A549 (cell line): ENCODE data around the gene S100A7A. TPM values are rescaled to one million over a fixed set of nuclear protein-coding genes. Genes with fewer than 3 reads are reported as not detected.
A peak's percentile ranks its signal among the peaks of the same experiment; 100 is the strongest.

Experiments
- ATAC-seq, 2 experiments: fragments of 200-7000 bp in 1 of 2; fragments of >200 bp in 1 of 2; cut with Nextera tagmentation in 1 of 2; cut with Tn5 transposase in 1 of 2; 3 replicates each; pipeline versions ENCODE4 v1.8.0 to v1.9.1; 2018 to 2020; ENCODE audit warnings: mild to moderate bottlenecking in 1 of 2, moderate library complexity in 1 of 2
- CTCF ChIA-PET: fragments of 300-600 bp; sonication (Branson Sonifier 250); formaldehyde crosslinking; extraction: SDS; loops from one replicate; lab custom pipeline; 2021; ENCODE audit warnings: antibody characterized with exemption, inconsistent platforms; lab: Yijun Ruan, JAX
- POLR2A ChIA-PET: fragments of 350-600 bp; formaldehyde crosslinking; extraction: SDS; loops from one replicate; lab custom pipeline; 2021; ENCODE audit warnings: antibody characterized with exemption, inconsistent platforms; lab: Yijun Ruan, JAX
- DNase-seq, 2 experiments: peaks; one replicate each; pipeline versions ENCODE4 v3.0.0 to v3.0.0-alpha.2; 2011 to 2016; ENCODE audit warnings: low read depth in 1 of 2, low spot score in 1 of 2
- FAIRE-seq: peaks from 2 replicates; lab custom pipeline; 2011; peaks lifted over from hg19 to GRCh38; lab: Jason Lieb, UNC
- H3K27ac ChIP-seq, 2 experiments: fragments of >200 bp; sonication (Bioruptor Twin); formaldehyde crosslinking; 3 replicates each; pipeline ENCODE4 v1.5.1; 2016 to 2017
- H3K4me1 ChIP-seq: fragments of >200 bp; sonication (Bioruptor Twin); formaldehyde crosslinking; 3 replicates; pipeline ENCODE4 v1.6.1; 2016
- H3K4me2 ChIP-seq: fragments of >200 bp; sonication (Bioruptor Twin); formaldehyde crosslinking; 3 replicates; pipeline ENCODE4 v1.6.1; 2016
- H3K4me3 ChIP-seq: fragments of >200 bp; sonication (Bioruptor Twin); formaldehyde crosslinking; 3 replicates; pipeline ENCODE4 v1.5.1; 2016
- H3K9me3 ChIP-seq: fragments of >200 bp; sonication (Bioruptor Twin); formaldehyde crosslinking; 3 replicates; pipeline ENCODE4 v1.6.1; 2016
- CBX2 ChIP-seq: fragments of 200-600 bp; sonication (generic); IDR thresholded peaks from 2 replicates; pipeline ENCODE4 v1.6.1; 2016; ENCODE audit warnings: low read depth, mild to moderate bottlenecking, borderline replicate concordance
- CTCF ChIP-seq: fragments of >200 bp; sonication (Bioruptor Twin); formaldehyde crosslinking; IDR thresholded peaks from 3 replicates; pipeline ENCODE4 v1.5.1; 2016
- ELK1 ChIP-seq: fragments of 150-350 bp; IDR thresholded peaks from 2 replicates; pipeline ENCODE4 v1.6.1; 2014; ENCODE audit warnings: low read depth, mild to moderate bottlenecking, low read length
- ESRRA ChIP-seq: fragments of 150-350 bp; IDR thresholded peaks from 2 replicates; pipeline ENCODE4 v1.6.1; 2014; ENCODE audit warnings: mild to moderate bottlenecking, low read length, borderline replicate concordance
- FOSB ChIP-seq: fragments of 250-450 bp; sonication (Bioruptor Pico); IDR thresholded peaks from 2 replicates; pipeline ENCODE4 v1.5.0; 2020; ENCODE audit warnings: mild to moderate bottlenecking, moderate library complexity
- GATA3 ChIP-seq: IDR thresholded peaks from 2 replicates; pipeline ENCODE4 v1.6.1; 2012; ENCODE audit warnings: borderline replicate concordance
- HDAC2 ChIP-seq: fragments of 200-600 bp; sonication (generic); IDR thresholded peaks from 2 replicates; pipeline ENCODE4 v1.6.1; 2016
- JUN ChIP-seq, 2 experiments: fragments of >200 bp; sonication (Bioruptor Twin); formaldehyde crosslinking; IDR thresholded peaks; 2 replicates in 1 of 2; 3 replicates in 1 of 2; pipeline ENCODE4 v1.6.1; 2016 to 2017
- JUNB ChIP-seq: fragments of >200 bp; sonication (Bioruptor Twin); formaldehyde crosslinking; IDR thresholded peaks from 2 replicates; pipeline ENCODE4 v1.6.1; 2016
- MAFK ChIP-seq: fragments of 450-650 bp; IDR thresholded peaks from 2 replicates; pipeline ENCODE4 v1.6.1; 2014; ENCODE audit not compliant: partially characterized antibody
- MYC ChIP-seq: IDR thresholded peaks from 2 replicates; pipeline ENCODE4 v1.6.1; 2012; ENCODE audit warnings: mild to moderate bottlenecking, inconsistent platforms, low read length, improper control_type of control experiment, borderline replicate concordance
- NR3C1 ChIP-seq: fragments of >200 bp; sonication (Bioruptor Twin); formaldehyde crosslinking; IDR thresholded peaks from 3 replicates; pipeline ENCODE4 v1.6.1; 2017
- PBX3 ChIP-seq: IDR thresholded peaks from 2 replicates; pipeline ENCODE4 v1.6.1; 2012
- POLR2AphosphoS2 ChIP-seq: conservative IDR thresholded peaks from 2 replicates; pipeline ENCODE4 v1.6.1; 2012; ENCODE audit warnings: low read length, improper control_type of control experiment, inconsistent platforms
- RARB ChIP-seq: fragments of 250-450 bp; sonication (Bioruptor Pico); IDR thresholded peaks from 2 replicates; pipeline ENCODE4 v1.8.0; 2021; ENCODE audit warnings: mild to moderate bottlenecking, moderate library complexity
- RNF2 ChIP-seq: fragments of 200-600 bp; sonication (generic); IDR thresholded peaks from 2 replicates; pipeline ENCODE4 v1.6.1; 2016; ENCODE audit warnings: low read depth, mild to moderate bottlenecking, antibody characterized with exemption, moderate library complexity, borderline replicate concordance
- SMC3 ChIP-seq: fragments of >200 bp; sonication (Bioruptor Twin); formaldehyde crosslinking; IDR thresholded peaks from 3 replicates; pipeline ENCODE4 v1.6.1; 2018; ENCODE audit warnings: inconsistent platforms
- SREBF2 ChIP-seq: fragments of 450-650 bp; IDR thresholded peaks from 2 replicates; pipeline ENCODE4 v1.6.1; 2014; ENCODE audit warnings: mild to moderate bottlenecking, moderate library complexity
- TFCP2L1 ChIP-seq: fragments of 250-450 bp; sonication (Bioruptor Pico); IDR thresholded peaks from 2 replicates; pipeline ENCODE4 v1.5.0; 2021; ENCODE audit warnings: mild to moderate bottlenecking
- USF2 ChIP-seq: fragments of 450-650 bp; IDR thresholded peaks from 2 replicates; pipeline ENCODE4 v1.6.1; 2014; ENCODE audit warnings: antibody characterized with exemption
- ZFP36 ChIP-seq: fragments of 450-650 bp; IDR thresholded peaks from 2 replicates; pipeline ENCODE4 v1.6.1; 2014; ENCODE audit warnings: borderline replicate concordance; ENCODE audit not compliant: partially characterized antibody
- ZNF302 ChIP-seq: fragments of 250-450 bp; sonication (Bioruptor Pico); IDR thresholded peaks from 2 replicates; pipeline ENCODE4 v1.9.0; 2021; ENCODE audit warnings: inconsistent platforms, mild to moderate bottlenecking, moderate library complexity
- WGBS: methylation state at CpG from one replicate; pipeline ENCODE4 v1.1.6; 2017; ENCODE audit errors: missing lambda C conversion rate; 5-methylcytosine and 5-hydroxymethylcytosine counted together
- polyA plus RNA-seq, 4 experiments: library from polyadenylated mRNA; depleted of rRNA in 3 of 4; stranded (reverse); fragments of >200 nt; fragmentation: RNase III in 1 of 4; extraction: RNeasy Plus Mini Kit Qiagen cat#74134 plus additional on column Dnase treatment in 1 of 4; gene quantifications; 2 replicates in 3 of 4; 3 replicates in 1 of 4; pipeline ENCODE4 v1.2.3, GENCODE V29; 2011 to 2017

The S100A7A gene
- polyA plus RNA-seq, 2 of the 4 experiments (the other 2 are of a cell fraction), result not detected

- TF ChIP-seq MYC, result no peak
- no peak for TF ChIP-seq CTCF
- TF ChIP-seq FOSB (CRISPR knock-in tag), result no peak
- TF ChIP-seq CBX2, result no peak
These were observed 23.5 kb upstream of the S100A7A start (continued) for GRCh38 chr1:153392822-153393221.

GRCh38 chr1:153393926-153394325 lies 22.4 kb upstream of the S100A7A start:
- POLR2A ChIA-PET, result no interaction called here
- Histone ChIP-seq H3K27ac (no peak overlapping the region), H3K4me2 (no peak overlapping the region), H3K4me1 (no peaks in the 10 kb centered on the region), H3K4me3 (no peak overlapping the region), H3K9me3 (no peaks in the 10 kb centered on the region)
- DNase-seq (no peak), ATAC-seq (peak in 1 of 2 experiments; percentile 44; a peak in 2 of 6 replicates), FAIRE-seq (no peak)
- CTCF ChIA-PET, result no interaction called here
- no peak for TF ChIP-seq JUNB
- no peak for TF ChIP-seq ESRRA
- TF ChIP-seq HDAC2, result no peak
- 25% methylated on average over 6 of the region's 6 CpGs for WGBS

GRCh38 chr1:153394391-153394790 lies 21.9 kb upstream of the S100A7A start:
- Histone ChIP-seq H3K9me3 (no peaks in the 10 kb centered on the region), H3K4me2 (no peak overlapping the region), H3K27ac (no peak overlapping the region), H3K4me3 (no peak overlapping the region), H3K4me1 (no peaks in the 10 kb centered on the region)
- CTCF ChIA-PET, result interaction anchor here (0.7 to 3.9 kb wide), 2 partner anchors 40 to 178 kb away, joined by 3 to 26 read pairs; no protein-coding TSS in a partner anchor
- no peak for ATAC-seq
- TF ChIP-seq JUN (IDR thresholded peaks at IDR 0.05), result no peak
- no peak for TF ChIP-seq ESRRA
- TF ChIP-seq MYC, result no peak
- no peak for TF ChIP-seq ZNF302 (CRISPR knock-in tag)
- no peak for TF ChIP-seq NR3C1
- no peak for TF ChIP-seq SMC3
- no peak for TF ChIP-seq GATA3
- TF ChIP-seq SREBF2, result no peak
- TF ChIP-seq PBX3, result no peak
- TF ChIP-seq TFCP2L1 (CRISPR knock-in tag), result no peak
- no peak for TF ChIP-seq ELK1
- no peak for TF ChIP-seq ZFP36
- no peak for TF ChIP-seq JUNB
- TF ChIP-seq RNF2, result no peak
- no peak for TF ChIP-seq POLR2AphosphoS2
- no peak for TF ChIP-seq MAFK
- TF ChIP-seq FOSB (CRISPR knock-in tag), result no peak
- no peak for TF ChIP-seq RARB (CRISPR knock-in tag)
- no peak for TF ChIP-seq USF2
- no peak for DNase-seq
- POLR2A ChIA-PET, result no interaction called here
- FAIRE-seq, result no peak
- 43% methylated on average over 5 of the region's 5 CpGs for whole genome bisulfite sequencing
